ENCODE results near the gene MACC1. TPM values are rescaled to one million over a fixed set of nuclear protein-coding genes. Genes with fewer than 3 reads are reported as not detected.

Gene MACC1
- total and polyA plus RNA-seq, 9 of the 15 experiments (the other 6 are each of a cell fraction or from before 2014, with no cell fraction given), result 5.9 to 30.2 (median 10.4) TPM

DNA sequence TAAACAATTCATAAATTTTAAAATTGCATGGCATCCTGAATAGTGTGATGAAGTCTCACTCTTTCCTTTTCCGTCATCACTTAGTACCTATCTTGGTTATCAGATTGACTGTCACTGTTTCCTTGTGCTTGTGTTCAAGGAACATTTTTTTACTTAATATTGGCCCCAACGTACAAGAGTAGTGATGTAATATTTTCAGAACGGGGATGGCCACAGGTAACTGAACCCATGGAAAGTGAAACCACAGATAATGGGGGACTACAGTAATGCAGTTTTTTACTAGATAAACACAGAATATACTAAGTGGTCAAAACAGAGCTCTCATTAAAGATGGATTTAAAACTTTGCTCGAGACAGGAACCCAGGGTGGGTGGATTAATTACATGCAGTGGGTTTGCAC, 85.4 kb downstream of the MACC1 start (continued):
- TF ChIP-seq ZNF785 (CRISPR knock-in tag; IDR thresholded peaks at IDR 0.05) (no peak), ZNF133 (CRISPR knock-in tag; IDR thresholded peaks at IDR 0.05) (no peak)

DNA sequence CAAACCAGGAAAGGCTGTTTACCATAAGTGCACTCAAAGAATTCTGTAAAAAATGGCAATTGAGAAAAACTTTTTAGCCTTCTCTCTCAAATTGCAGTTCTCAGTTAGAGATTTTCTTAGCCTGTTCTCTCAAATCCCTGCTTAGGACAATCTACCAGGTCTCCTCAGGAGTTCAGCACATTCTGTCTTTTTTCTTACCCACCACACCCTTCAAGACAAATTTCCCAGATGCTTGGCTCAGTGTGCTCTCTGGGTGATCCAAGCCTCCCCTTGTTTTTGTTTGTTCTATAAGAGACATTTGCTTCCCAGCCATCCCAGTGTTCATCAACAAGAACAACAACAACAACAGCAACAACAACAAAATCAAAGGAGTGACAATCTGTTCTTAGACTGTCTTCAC, 87.3 kb downstream of the MACC1 start:
- H4K20me1 ChIP-seq (replicated peaks; ENCODE audit: control insufficient read depth, insufficient read depth, low read length), result no peaks in the 10 kb centered on the region
- ATAC-seq, result no peak
- H3K9ac ChIP-seq (ENCODE audit: insufficient read depth in 1 of 2, low read depth in 2 of 2, low read length in 2 of 2), result no peak overlapping the region
- FAIRE-seq, result no peak
- no peak overlapping the region for H3K27ac ChIP-seq (ENCODE audit: extremely low read depth, low read depth, low read length)
- no peaks in the 10 kb centered on the region for H3K79me2 ChIP-seq (ENCODE audit: control insufficient read depth, insufficient read depth, low read length)
- ChIA-PET CTCF (ENCODE audit: low intra/inter-chr PET ratio) (no interaction called here), POLR2A (interaction anchor here (1.4 kb wide), 1 partner anchor 15 kb away, joined by 3 read pairs; no protein-coding TSS in a partner anchor)
- no peak for DNase-seq (ENCODE audit: extremely low read depth in 1 of 4, low spot score in 3 of 4)
- no peaks in the 10 kb centered on the region for H3K4me1 ChIP-seq (replicated peaks in 1 of 2; ENCODE audit: control insufficient read depth in 2 of 2, insufficient read depth in 2 of 2, low read length in 2 of 2)
- no peak overlapping the region for H3K4me3 ChIP-seq
- no TSS peak for BruUV-seq (replicated peaks)
- intact Hi-C loops (cut with micrococcal nuclease), result no loop called here
- H3K27me3 ChIP-seq (ENCODE audit: control insufficient read depth in 2 of 2, insufficient read depth in 2 of 2, low read length in 2 of 2), result no peaks in the 10 kb centered on the region
- no peaks in the 10 kb centered on the region for H3K9me3 ChIP-seq (replicated peaks; ENCODE audit: control insufficient read depth, insufficient read depth, low read depth, low read length)
- no peaks in the 10 kb centered on the region for H3K36me3 ChIP-seq (ENCODE audit: control insufficient read depth, insufficient read depth, low read length)
- H2AFZ ChIP-seq (ENCODE audit: low read depth, low read length), result no peak overlapping the region
- H3K4me2 ChIP-seq (ENCODE audit: insufficient read depth, low read length), result no peak overlapping the region
- in situ Hi-C loops (cut with MboI), result no loop called here
- H3K9me1 ChIP-seq (ENCODE audit: control insufficient read depth, insufficient read depth, low read length), result no peaks in the 10 kb centered on the region
- TF ChIP-seq NCOA2 (IDR thresholded peaks at IDR 0.05; ENCODE audit: partially characterized antibody in 2 of 2) (no peak), POLR2A (conservative IDR thresholded peaks at IDR 0.05) (no peak), GATAD2A (IDR thresholded peaks at IDR 0.05) (no peak), TOE1 (IDR thresholded peaks at IDR 0.05; ENCODE audit: borderline replicate concordance) (no peak), TOE1 (CRISPR knock-in tag; IDR thresholded peaks at IDR 0.05; ENCODE audit: borderline replicate concordance, low read depth) (no peak), CTBP1 (IDR thresholded peaks at IDR 0.05; ENCODE audit: borderline replicate concordance) (no peak), RAD21 (CRISPR knock-in tag; conservative IDR thresholded peaks at IDR 0.05 in 1 of 2, IDR thresholded peaks at IDR 0.05 in 1 of 2) (no peak), RBM15 (IDR thresholded peaks at IDR 0.05; ENCODE audit: insufficient read depth, low read length) (no peak), ZNF232 (CRISPR knock-in tag; IDR thresholded peaks at IDR 0.05) (no peak), DPF2 (IDR thresholded peaks at IDR 0.05) (no peak), GATA2 (CRISPR knock-in tag; IDR thresholded peaks at IDR 0.05) (no peak), FOXK1 (CRISPR knock-in tag; IDR thresholded peaks at IDR 0.05; ENCODE audit: borderline replicate concordance) (no peak)
- TF ChIP-seq, protein P1, sequence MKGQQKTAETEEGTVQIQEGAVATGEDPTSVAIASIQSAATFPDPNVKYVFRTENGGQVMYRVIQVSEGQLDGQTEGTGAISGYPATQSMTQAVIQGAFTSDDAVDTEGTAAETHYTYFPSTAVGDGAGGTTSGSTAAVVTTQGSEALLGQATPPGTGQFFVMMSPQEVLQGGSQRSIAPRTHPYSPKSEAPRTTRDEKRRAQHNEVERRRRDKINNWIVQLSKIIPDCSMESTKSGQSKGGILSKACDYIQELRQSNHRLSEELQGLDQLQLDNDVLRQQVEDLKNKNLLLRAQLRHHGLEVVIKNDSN (CRISPR knock-in tag; IDR thresholded peaks at IDR 0.05), result no peak
- TF ChIP-seq, protein P2, sequence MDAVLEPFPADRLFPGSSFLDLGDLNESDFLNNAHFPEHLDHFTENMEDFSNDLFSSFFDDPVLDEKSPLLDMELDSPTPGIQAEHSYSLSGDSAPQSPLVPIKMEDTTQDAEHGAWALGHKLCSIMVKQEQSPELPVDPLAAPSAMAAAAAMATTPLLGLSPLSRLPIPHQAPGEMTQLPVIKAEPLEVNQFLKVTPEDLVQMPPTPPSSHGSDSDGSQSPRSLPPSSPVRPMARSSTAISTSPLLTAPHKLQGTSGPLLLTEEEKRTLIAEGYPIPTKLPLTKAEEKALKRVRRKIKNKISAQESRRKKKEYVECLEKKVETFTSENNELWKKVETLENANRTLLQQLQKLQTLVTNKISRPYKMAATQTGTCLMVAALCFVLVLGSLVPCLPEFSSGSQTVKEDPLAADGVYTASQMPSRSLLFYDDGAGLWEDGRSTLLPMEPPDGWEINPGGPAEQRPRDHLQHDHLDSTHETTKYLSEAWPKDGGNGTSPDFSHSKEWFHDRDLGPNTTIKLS (IDR thresholded peaks at IDR 0.05; ENCODE audit: borderline replicate concordance, low read depth), result no peak
- TF ChIP-seq, protein P3, sequence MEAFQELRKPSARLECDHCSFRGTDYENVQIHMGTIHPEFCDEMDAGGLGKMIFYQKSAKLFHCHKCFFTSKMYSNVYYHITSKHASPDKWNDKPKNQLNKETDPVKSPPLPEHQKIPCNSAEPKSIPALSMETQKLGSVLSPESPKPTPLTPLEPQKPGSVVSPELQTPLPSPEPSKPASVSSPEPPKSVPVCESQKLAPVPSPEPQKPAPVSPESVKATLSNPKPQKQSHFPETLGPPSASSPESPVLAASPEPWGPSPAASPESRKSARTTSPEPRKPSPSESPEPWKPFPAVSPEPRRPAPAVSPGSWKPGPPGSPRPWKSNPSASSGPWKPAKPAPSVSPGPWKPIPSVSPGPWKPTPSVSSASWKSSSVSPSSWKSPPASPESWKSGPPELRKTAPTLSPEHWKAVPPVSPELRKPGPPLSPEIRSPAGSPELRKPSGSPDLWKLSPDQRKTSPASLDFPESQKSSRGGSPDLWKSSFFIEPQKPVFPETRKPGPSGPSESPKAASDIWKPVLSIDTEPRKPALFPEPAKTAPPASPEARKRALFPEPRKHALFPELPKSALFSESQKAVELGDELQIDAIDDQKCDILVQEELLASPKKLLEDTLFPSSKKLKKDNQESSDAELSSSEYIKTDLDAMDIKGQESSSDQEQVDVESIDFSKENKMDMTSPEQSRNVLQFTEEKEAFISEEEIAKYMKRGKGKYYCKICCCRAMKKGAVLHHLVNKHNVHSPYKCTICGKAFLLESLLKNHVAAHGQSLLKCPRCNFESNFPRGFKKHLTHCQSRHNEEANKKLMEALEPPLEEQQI (IDR thresholded peaks at IDR 0.05), result no peak
